ENCODE results near the gene CDH3. TPM values are rescaled to one million over a fixed set of nuclear protein-coding genes. Genes with fewer than 3 reads are reported as not detected.

The CDH3 gene
- total RNA-seq = under 0.01 and 0.14 TPM in 2 replicates

GRCh38 chr16:68644715-68645493 lies at the start of gene CDH3:
TSS of gene CDH3 (plus strand) at chr16:68645310. CDS start at chr16:68645380, 70 bp downstream.

GRCh38 chr16:68737046-68737729 lies 92.1 kb downstream of the CDH3 start, which contains the start of gene CDH1:
TSS of gene CDH1 (plus strand) at chr16:68737292. CDS start at chr16:68737416, 124 bp downstream.

Other genes starting within 250 kb of the CDH3 start
- gene SMPD3, start 196.8 kb upstream of the CDH3 start, total RNA-seq = not detected in 2 replicates
- 25.8 and 26.4 TPM in 2 replicates for gene ZFP90, start 106.0 kb upstream of the CDH3 start, total RNA-seq
- under 0.01 and 0.28 TPM in 2 replicates for gene CDH1, start 92.0 kb downstream of the CDH3 start, total RNA-seq
- gene TANGO6, start 198.2 kb downstream of the CDH3 start, total RNA-seq = 16.0 and 20.4 TPM in 2 replicates